Pons (tissue), 1 donor: ENCODE results near the gene RAB12.
"Not testable (repeated sequence)": the region's sequence is repeated elsewhere in the genome, so short reads cannot be mapped to it uniquely, and the experiment has no call there.

Source experiments
- DNase-seq: peaks from one replicate; pipeline ENCODE4 v3.0.0-alpha.2; 2016; ENCODE audit warnings: low spot score

Gene RAB12, protein sequence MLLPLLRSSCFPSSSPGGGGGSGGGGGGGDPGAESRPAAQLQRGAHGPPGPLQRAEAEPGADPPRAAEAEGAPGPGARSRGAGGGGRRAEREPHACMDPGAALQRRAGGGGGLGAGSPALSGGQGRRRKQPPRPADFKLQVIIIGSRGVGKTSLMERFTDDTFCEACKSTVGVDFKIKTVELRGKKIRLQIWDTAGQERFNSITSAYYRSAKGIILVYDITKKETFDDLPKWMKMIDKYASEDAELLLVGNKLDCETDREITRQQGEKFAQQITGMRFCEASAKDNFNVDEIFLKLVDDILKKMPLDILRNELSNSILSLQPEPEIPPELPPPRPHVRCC

GRCh38 chr18:8608795-8609658 is at the start of gene RAB12:
Gene RAB12, plus strand, starts transcription at chr18:8609437. Its CDS starts 3 bp downstream, at chr18:8609440.
- DNase-seq = peak; percentile 66

GRCh38 chr18:8559612-8560186 is 49.5 kb upstream of the RAB12 start:
- no peak for DNase-seq

DNA sequence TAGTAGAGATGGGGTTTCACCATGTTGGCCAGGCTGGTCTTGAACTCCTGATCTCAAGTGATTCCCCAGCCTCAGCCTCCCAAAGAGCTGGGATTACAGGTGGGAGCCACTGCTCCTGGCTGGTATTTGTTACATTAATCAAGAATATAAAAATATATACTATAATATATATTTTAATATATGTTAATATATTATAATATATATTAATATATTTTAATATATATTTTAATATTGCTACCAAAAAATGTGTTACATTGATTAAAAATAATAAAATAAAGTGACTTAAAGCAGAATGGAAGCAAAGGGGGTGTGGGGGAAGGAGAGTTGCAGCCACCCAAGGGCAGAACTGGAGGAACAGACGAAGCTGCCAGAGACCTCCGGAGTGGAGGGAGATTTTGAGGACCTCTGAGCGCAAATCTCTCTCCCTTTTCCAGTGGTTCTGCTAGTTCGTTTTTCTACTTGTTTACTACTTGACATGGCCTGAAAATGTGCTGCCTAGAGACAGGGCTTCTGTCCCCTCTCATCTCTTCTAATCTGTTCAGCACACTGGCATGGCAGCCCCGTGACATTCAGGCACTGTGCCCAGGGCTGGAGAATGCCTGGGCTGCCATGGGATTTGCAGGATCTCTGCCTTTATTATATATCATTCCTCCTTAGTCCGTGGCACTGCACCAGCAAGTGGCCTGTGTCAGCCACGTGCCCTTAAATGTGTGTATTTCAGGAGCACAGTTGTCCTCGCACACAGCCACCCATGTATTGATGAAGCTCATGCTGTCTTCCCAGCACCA is 47.9 kb upstream of the RAB12 start:
- DNase-seq = no peak

GRCh38 chr18:8562070-8562469 is 47.2 kb upstream of the RAB12 start:
- no peak for DNase-seq

GRCh38 chr18:8562919-8563318 is 46.3 kb upstream of the RAB12 start:
- no peak for DNase-seq

- no peak for DNase-seq
Observed at GRCh38 chr18:8571399-8571798, 37.8 kb upstream of the RAB12 start.

- DNase-seq = not testable (repeated sequence)
Observed at GRCh38 chr18:8573766-8574165, 35.5 kb upstream of the RAB12 start.

GRCh38 chr18:8584798-8585197 is 24.4 kb upstream of the RAB12 start:
- no peak for DNase-seq

GRCh38 chr18:8586941-8587340 is 22.3 kb upstream of the RAB12 start:
- no peak for DNase-seq

DNA sequence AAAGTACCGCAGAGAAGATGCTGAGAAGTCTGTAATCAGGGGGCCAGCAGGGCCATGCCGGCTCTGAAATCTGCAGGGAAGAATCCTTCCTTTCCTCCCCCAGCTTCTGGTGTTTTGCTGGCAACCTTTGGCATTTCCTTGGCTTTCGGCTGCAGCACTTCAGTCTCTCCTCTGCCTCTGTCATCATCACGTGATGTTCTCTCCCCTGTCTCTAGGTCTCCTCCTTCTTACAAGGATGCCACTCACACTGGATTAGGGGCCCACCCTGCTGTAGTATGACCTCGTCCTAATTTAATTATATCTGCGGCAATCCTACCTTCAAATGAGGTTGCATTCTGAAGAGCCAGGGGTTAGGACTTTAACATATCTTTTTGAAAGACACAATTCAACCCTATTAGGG is 13.8 kb upstream of the RAB12 start:
- no peak for DNase-seq

- DNase-seq = peak; percentile 72
Observed at GRCh38 chr18:8601277-8602032, 7.8 kb upstream of the RAB12 start.

DNA sequence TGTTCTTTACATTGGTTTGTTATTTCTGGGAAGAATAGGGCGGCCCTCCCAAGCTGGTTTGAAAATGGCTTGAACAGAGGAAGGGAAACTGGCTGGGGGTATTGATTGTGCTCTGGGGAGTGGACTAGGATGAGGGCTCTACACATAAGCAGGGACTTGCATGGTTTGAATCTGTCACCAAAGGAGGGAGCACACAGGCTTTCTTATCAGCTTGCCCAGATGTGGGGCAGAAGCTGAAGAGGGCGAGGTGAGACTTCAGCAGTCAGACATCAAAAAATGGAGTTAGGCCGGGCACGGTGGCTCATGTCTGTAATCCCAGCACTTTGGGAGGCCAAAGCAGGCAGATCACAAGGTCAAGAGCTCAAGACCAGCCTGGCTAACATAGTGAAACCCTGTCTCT is 7.2 kb upstream of the RAB12 start:
- no peak for DNase-seq

DNA sequence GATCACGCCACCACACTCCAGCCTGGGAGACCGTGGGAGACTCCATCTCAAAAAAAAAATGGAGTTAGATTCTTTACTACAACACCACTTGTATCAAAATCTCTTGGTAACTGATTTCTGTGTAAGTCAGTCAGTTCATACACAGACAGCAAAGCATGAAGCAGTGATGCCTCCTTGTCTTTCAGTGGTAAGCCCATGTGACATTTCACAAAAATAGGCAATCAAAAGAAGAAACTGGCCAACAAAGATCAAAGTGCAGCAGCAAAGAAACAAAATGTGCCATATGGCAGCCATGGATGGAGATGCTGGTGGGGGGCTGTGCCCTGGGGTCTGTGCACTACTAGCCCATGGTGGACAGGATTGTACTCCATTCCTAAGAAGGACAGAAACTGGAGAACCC is 6.7 kb upstream of the RAB12 start:
- no peak for DNase-seq

GRCh38 chr18:8603663-8604520 is 5.3 kb upstream of the RAB12 start:
- DNase-seq = peak; percentile 44

GRCh38 chr18:8605974-8606373 is 3.3 kb upstream of the RAB12 start:
- DNase-seq = no peak

- DNase-seq = no peak
Observed at GRCh38 chr18:8607776-8608742, 1.2 kb upstream of the RAB12 start.

DNA sequence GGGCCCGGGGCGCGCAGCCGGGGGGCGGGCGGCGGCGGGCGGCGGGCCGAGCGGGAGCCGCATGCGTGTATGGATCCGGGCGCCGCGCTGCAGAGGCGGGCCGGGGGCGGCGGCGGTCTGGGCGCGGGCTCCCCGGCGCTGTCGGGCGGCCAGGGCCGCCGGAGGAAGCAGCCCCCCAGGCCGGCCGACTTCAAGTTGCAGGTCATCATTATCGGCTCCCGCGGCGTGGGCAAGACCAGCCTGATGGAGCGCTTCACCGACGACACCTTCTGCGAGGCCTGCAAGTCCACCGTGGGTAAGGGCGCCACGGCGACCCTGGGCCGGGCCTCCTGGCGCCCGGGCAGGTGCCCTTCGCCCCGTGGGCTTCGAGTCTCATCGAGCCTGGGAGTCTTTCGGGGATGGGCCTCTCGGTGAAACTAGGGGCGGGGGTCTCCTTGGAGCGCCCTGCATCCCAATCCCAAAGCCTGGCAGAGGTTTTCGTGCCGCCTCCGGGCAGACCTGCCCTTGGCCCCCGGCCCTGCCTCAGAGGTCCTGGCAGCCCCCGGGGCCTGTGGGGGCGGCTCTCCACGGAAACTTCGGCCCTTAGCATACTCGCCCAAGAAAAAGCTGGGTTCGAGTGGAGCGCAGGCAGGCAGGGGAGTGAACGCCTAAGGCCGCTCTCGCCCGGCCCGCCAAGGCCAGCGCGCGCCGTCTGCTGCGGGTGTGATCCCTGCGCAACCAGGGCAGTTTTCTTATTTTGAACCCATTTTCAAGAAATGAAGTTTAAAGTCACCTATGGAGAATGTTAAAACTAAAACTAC is 622 bp downstream of the RAB12 start:
- no peak for DNase-seq

DNA sequence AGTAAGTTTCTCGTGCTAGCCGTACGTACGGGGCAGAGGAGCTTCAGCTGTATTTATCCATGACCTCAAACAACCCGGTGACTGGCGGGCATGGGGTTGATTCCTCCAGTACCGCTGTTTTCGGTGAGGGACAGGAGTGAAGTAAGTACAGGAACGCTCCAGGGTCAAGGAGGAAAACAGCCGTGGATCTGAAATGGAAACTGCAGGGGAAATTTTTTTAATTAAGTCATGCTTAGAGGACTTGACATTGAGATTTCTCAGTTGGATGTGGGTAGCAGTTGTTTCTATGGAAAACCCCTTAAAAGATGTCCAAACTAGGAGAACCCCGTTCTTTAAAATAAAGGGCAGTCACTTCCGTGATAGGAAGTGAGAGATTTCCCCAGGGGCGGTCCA is 1.2 kb downstream of the RAB12 start:
- no peak for DNase-seq
